Astrocyte (in vitro differentiated cells and primary cell): ENCODE results near the gene ASB5.

Experiments
- EZH2 ChIP-seq: IDR thresholded peaks from 2 replicates; pipeline ENCODE4 v1.6.1; 2012; ENCODE audit warnings: mild to moderate bottlenecking, low read length, inconsistent platforms; ENCODE audit not compliant: insufficient read depth
- TF ChIP-seq, protein P1 (sequence below): IDR thresholded peaks from 2 replicates; pipeline ENCODE4 v1.5.1; 2011; ENCODE audit warnings: low read depth, mild to moderate bottlenecking, inconsistent platforms, low read length, moderate library complexity; ENCODE audit not compliant: insufficient read depth

DNA sequence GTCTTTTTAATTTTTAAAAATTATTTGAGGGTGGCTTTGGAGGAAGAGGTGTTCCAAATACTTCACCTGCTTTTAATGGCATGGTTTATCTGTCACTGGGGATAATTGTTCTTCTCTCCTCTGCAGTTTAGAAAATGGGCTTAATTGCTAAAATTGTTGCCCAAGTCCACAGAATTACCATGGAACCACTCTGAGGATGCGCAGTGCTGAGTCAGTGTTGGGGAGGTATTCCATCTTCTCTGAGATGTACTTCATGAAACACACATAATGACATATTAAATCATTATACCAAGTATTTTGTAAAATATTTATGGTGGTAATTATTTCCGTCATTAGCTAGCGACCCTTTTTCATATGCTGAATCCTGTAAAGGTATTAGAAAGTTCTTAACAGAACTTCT, 8.0 kb downstream of the ASB5 start:
- TF ChIP-seq, protein P1, sequence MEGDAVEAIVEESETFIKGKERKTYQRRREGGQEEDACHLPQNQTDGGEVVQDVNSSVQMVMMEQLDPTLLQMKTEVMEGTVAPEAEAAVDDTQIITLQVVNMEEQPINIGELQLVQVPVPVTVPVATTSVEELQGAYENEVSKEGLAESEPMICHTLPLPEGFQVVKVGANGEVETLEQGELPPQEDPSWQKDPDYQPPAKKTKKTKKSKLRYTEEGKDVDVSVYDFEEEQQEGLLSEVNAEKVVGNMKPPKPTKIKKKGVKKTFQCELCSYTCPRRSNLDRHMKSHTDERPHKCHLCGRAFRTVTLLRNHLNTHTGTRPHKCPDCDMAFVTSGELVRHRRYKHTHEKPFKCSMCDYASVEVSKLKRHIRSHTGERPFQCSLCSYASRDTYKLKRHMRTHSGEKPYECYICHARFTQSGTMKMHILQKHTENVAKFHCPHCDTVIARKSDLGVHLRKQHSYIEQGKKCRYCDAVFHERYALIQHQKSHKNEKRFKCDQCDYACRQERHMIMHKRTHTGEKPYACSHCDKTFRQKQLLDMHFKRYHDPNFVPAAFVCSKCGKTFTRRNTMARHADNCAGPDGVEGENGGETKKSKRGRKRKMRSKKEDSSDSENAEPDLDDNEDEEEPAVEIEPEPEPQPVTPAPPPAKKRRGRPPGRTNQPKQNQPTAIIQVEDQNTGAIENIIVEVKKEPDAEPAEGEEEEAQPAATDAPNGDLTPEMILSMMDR = no peak
- no peak for TF ChIP-seq EZH2
